HG03139 (cell line): ENCODE measurements around the gene MIPOL1.
A peak's percentile ranks its signal among the peaks of the same experiment; 100 is the strongest.
"Not testable (repeated sequence)": the region's sequence is repeated elsewhere in the genome, so short reads cannot be mapped to it uniquely, and the experiment has no call there.

Experiments used
- ATAC-seq: cut with Tn5 transposase; IDR thresholded peaks from one replicate; pipeline ENCODE4 v1.9.1; 2021; ENCODE audit not compliant: unreplicated experiment

MIPOL1 gene

GRCh38 chr14:37230551-37231194 lies 32.9 kb downstream of the MIPOL1 start:
- ATAC-seq = peak; percentile 56

GRCh38 chr14:37232907-37233481 lies 35.3 kb downstream of the MIPOL1 start:
- ATAC-seq = no peak

DNA sequence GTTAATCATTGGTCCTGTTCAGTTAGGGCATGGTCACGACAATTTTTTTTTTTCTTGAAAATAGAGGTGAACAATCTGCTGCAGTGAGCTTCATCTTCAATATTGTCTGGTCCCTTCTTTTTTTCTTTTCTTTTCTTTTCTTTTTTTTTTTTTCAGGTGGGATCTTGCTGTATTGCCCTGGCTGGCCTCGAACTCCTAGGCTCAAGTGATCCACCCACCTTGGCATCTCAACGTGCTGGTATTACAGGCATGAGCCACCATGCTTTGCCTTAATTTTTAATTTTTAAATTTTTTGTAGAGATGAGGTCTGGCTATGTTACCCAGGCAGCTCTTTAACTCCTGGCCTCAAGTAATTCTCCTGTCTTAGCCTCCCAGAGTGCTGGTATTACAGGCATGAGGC lies 36.5 kb downstream of the MIPOL1 start:
- ATAC-seq = no peak

- ATAC-seq = not testable (repeated sequence)
These were observed 38.3 kb downstream of the MIPOL1 start for GRCh38 chr14:37236044-37236443.

DNA sequence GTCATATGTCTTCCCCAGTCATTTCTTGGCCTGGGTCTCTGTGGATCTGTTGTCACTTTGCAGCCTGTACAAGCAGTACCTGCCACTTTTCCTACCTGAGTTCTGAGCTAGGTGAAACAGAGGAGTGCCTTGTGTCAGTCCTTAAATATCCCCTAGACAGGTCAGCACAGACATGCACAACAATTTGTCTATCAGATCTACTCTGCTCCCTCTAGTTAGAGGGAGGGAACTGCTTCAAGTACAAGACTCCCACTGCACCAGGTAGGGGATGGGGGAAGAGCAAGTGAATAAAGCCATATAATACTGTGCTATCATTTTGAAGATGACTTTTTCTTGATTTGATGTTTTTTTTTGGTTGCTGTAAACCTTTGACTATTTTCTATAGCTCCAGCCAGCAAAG lies 39.4 kb downstream of the MIPOL1 start:
- no peak for ATAC-seq

- ATAC-seq = no peak
These were observed 40.0 kb downstream of the MIPOL1 start for GRCh38 chr14:37237735-37238200.

DNA sequence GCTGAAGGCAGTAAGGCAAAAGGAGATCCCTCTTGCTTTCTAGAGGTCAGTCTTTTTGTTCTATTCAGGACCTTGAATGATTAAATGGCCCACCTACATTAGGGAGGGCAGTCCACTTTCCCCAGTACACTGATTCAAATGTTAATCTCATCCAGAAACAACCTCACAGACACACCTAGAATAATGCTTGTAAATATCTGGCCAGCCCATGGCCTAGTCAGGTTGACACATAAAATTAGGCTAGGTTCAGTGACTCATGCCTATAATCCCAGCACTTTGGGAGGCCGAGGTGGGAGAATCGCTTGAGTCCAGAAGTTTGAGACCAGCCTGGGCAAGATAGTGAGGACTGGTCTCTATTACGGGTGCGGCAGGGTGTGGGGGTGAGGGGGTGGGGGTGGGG lies 43.5 kb downstream of the MIPOL1 start:
- no peak for ATAC-seq

GRCh38 chr14:37246427-37246829 lies 48.7 kb downstream of the MIPOL1 start:
- ATAC-seq = no peak

GRCh38 chr14:37247791-37248461 lies 50.2 kb downstream of the MIPOL1 start:
- no peak for ATAC-seq

- ATAC-seq = no peak
These were observed 54.0 kb downstream of the MIPOL1 start for GRCh38 chr14:37251775-37252174.

- ATAC-seq = no peak
These were observed 54.7 kb downstream of the MIPOL1 start for GRCh38 chr14:37252434-37252833.

GRCh38 chr14:37253905-37254304 lies 56.2 kb downstream of the MIPOL1 start:
- no peak for ATAC-seq

GRCh38 chr14:37254411-37254947 lies 56.7 kb downstream of the MIPOL1 start:
- ATAC-seq = no peak

DNA sequence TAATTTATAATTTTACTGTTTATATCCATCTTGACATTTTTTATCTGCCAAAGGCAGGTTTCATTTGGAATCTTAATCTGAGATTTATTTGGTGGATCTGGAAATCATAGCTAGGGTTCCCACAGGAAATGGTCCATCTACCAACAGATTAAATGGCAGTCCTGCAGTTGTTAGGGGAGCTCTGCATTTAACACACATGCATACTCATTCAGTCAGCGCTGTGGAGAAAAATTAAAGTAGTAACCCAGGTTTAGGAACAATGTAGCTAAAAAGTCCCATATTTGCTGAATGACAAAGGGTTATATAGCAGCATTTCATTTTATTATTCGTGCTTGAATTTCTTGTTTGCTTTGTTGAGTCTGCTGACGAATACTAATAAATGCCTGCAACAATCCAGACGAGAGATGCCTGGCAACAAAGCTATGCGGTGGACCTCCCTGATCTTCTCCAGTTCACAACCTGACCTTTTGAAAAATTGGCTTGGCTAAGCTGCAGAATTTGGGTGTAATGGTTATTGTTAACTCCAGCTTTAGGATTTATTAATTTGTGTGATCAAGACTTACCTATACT lies 59.8 kb downstream of the MIPOL1 start:
- ATAC-seq = no peak

- no peak for ATAC-seq
These were observed 64.9 kb downstream of the MIPOL1 start for GRCh38 chr14:37262649-37263048.

DNA sequence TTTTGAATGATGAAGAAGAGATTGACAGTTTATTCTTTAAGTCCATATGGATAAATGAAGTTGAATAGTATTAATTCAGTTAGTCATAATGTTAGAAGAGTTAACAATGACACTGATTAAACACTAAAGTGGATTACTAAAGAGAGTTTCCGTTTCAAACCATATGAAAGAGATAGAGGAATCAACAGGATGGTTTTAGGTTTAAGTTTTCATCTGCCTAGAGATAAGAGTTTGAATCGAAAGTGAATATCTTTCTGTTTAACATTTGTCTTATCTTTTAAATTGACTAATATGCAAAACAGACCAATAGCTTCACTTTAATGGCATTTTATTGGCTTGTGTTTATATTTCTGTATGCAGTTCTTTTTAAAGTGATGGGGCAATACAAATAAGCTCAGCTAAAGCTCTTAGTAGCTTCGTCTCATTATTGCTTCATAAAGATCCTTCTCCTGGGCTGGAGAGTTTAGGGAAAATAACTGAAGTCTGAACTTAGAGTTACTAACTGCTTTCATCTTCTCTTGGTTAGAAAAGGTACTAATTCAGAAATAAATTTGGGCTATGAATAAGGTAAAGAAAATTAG lies 66.0 kb downstream of the MIPOL1 start:
- no peak for ATAC-seq

GRCh38 chr14:37268788-37269187 lies 71.1 kb downstream of the MIPOL1 start:
- no peak for ATAC-seq

- no peak for ATAC-seq
These were observed 72.9 kb downstream of the MIPOL1 start for GRCh38 chr14:37270629-37271028.

- ATAC-seq = no peak
These were observed 74.8 kb downstream of the MIPOL1 start for GRCh38 chr14:37272569-37272968.

- no peak for ATAC-seq
These were observed 76.9 kb downstream of the MIPOL1 start for GRCh38 chr14:37274652-37275051.

DNA sequence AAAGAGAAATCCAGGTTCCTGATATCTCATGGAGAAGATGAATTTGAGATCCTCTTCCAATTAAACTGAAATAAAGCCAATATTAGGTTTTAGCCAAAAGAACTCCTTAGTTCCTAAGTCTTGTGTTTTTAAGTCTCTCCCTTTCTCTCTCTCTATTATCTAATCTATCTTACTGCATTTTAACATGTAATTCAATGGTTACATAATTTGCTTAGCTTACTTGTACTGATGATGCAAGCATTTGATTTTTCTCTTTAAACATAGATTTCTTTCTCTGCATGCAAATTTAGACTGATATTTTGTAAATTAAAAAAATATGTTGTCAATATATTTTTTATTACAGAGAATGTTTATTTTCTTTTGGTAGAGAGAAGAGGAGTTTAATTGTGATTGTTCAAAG lies 78.2 kb downstream of the MIPOL1 start:
- no peak for ATAC-seq
